ENCODE results near the gene LRRC36. TPM values are rescaled to one million over a fixed set of nuclear protein-coding genes. Genes with fewer than 3 reads are reported as not detected.

Gene LRRC36
- total RNA-seq, 1 donor from 2014 or later, result 24.1 TPM

- H3K27ac Mint-ChIP-seq (ENCODE audit: unreplicated experiment), result no peak overlapping the region
These were observed 22.6 kb upstream of the LRRC36 start for GRCh38 chr16:67304020-67304419.

GRCh38 chr16:67305216-67306071, 21.2 kb upstream of the LRRC36 start:
- no peak overlapping the region for H3K27ac Mint-ChIP-seq (ENCODE audit: unreplicated experiment)
- H3K9me3 Mint-ChIP-seq (ENCODE audit: unreplicated experiment), result no peaks in the 10 kb centered on the region
- no peaks in the 10 kb centered on the region for H3K36me3 Mint-ChIP-seq (ENCODE audit: low read depth, unreplicated experiment)
- no peak for TF ChIP-seq CTCF (IDR thresholded peaks at IDR 0.05; ENCODE audit: unreplicated experiment)
- no peak for DNase-seq (ENCODE audit: low spot score)
- H3K4me1 Mint-ChIP-seq (ENCODE audit: unreplicated experiment), result peaks cover 5% of the 10 kb centered on the region
- H3K4me3 Mint-ChIP-seq (ENCODE audit: unreplicated experiment), result no peak overlapping the region
- H3K27me3 Mint-ChIP-seq (ENCODE audit: unreplicated experiment), result peaks cover 3% of the 10 kb centered on the region

More at GRCh38 chr16:67304020-67304419, 22.6 kb upstream of the LRRC36 start:
- H3K27me3 Mint-ChIP-seq (ENCODE audit: unreplicated experiment), result peaks cover 1% of the 10 kb centered on the region
- H3K9me3 Mint-ChIP-seq (ENCODE audit: unreplicated experiment), result no peaks in the 10 kb centered on the region
- no peaks in the 10 kb centered on the region for H3K36me3 Mint-ChIP-seq (ENCODE audit: low read depth, unreplicated experiment)
- DNase-seq (ENCODE audit: low spot score), result no peak
- no peak overlapping the region for H3K4me3 Mint-ChIP-seq (ENCODE audit: unreplicated experiment)
- TF ChIP-seq CTCF (IDR thresholded peaks at IDR 0.05; ENCODE audit: unreplicated experiment), result no peak
- H3K4me1 Mint-ChIP-seq (ENCODE audit: unreplicated experiment), result peaks cover 5% of the 10 kb centered on the region

- no peaks in the 10 kb centered on the region for H3K36me3 Mint-ChIP-seq (ENCODE audit: low read depth, unreplicated experiment)
- no peak for TF ChIP-seq CTCF (IDR thresholded peaks at IDR 0.05; ENCODE audit: unreplicated experiment)
- H3K9me3 Mint-ChIP-seq (ENCODE audit: unreplicated experiment), result no peaks in the 10 kb centered on the region
- H3K27me3 Mint-ChIP-seq (ENCODE audit: unreplicated experiment), result peaks cover 8% of the 10 kb centered on the region
- H3K4me1 Mint-ChIP-seq (ENCODE audit: unreplicated experiment), result peaks cover 26% of the 10 kb centered on the region
- H3K4me3 Mint-ChIP-seq (ENCODE audit: unreplicated experiment), result no peak overlapping the region
- H3K27ac Mint-ChIP-seq (ENCODE audit: unreplicated experiment), result no peak overlapping the region
- no peak for DNase-seq (ENCODE audit: low spot score)
These were observed 16.1 kb upstream of the LRRC36 start for GRCh38 chr16:67310561-67310960.

- Mint-ChIP-seq H3K4me1 (ENCODE audit: unreplicated experiment) (peaks cover 26% of the 10 kb centered on the region), H3K27ac (ENCODE audit: unreplicated experiment) (no peak overlapping the region), H3K36me3 (ENCODE audit: low read depth, unreplicated experiment) (no peaks in the 10 kb centered on the region), H3K27me3 (ENCODE audit: unreplicated experiment) (peaks cover 6% of the 10 kb centered on the region), H3K9me3 (ENCODE audit: unreplicated experiment) (no peaks in the 10 kb centered on the region), H3K4me3 (ENCODE audit: unreplicated experiment) (no peak overlapping the region)
- no peak for TF ChIP-seq CTCF (IDR thresholded peaks at IDR 0.05; ENCODE audit: unreplicated experiment)
- DNase-seq (ENCODE audit: low spot score), result no peak
These were observed 14.8 kb upstream of the LRRC36 start for GRCh38 chr16:67311607-67312488.
